Vagina (tissue), 2 donors: ENCODE measurements around the gene THY1.

Source experiments
- POLR2A ChIP-seq, 2 donors: fragments of 450-650 bp; IDR thresholded peaks; one replicate each; pipeline ENCODE4 v1.6.1; 2017; ENCODE audit warnings: antibody characterized with exemption in 2 of 2, mild to moderate bottlenecking in 2 of 2, moderate library complexity in 2 of 2
- TF ChIP-seq, protein P1 (sequence below), 3 experiments: fragments of 450-650 bp in 2 of 3; fragments of 200-600 bp in 1 of 3; sonication (generic) in 1 of 3; IDR thresholded peaks; one replicate each; pipeline ENCODE4 v1.5.1; 2017 to 2019; ENCODE audit warnings: antibody characterized with exemption in 3 of 3, mild to moderate bottlenecking in 2 of 3, moderate library complexity in 2 of 3

- TF ChIP-seq, protein P1, sequence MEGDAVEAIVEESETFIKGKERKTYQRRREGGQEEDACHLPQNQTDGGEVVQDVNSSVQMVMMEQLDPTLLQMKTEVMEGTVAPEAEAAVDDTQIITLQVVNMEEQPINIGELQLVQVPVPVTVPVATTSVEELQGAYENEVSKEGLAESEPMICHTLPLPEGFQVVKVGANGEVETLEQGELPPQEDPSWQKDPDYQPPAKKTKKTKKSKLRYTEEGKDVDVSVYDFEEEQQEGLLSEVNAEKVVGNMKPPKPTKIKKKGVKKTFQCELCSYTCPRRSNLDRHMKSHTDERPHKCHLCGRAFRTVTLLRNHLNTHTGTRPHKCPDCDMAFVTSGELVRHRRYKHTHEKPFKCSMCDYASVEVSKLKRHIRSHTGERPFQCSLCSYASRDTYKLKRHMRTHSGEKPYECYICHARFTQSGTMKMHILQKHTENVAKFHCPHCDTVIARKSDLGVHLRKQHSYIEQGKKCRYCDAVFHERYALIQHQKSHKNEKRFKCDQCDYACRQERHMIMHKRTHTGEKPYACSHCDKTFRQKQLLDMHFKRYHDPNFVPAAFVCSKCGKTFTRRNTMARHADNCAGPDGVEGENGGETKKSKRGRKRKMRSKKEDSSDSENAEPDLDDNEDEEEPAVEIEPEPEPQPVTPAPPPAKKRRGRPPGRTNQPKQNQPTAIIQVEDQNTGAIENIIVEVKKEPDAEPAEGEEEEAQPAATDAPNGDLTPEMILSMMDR (IDR thresholded peaks at IDR 0.05) = no peak
- TF ChIP-seq POLR2A (IDR thresholded peaks at IDR 0.05) = no peak
These were observed 44.9 kb downstream of the THY1 start for GRCh38 chr11:119377961-119378667.
